ENCODE data around the gene FBXW2.
"Not testable (repeated sequence)": the region's sequence is repeated elsewhere in the genome, so short reads cannot be mapped to it uniquely, and the experiment has no call there.

The FBXW2 gene

GRCh38 chr9:120755044-120755443 lies 38.2 kb downstream of the FBXW2 start:
- no peak for TF ChIP-seq CTCF (IDR thresholded peaks at IDR 0.05; ENCODE audit: borderline replicate concordance, insufficient read depth, low read depth, low read length)
- H3K4me3 ChIP-seq (ENCODE audit: low read depth, low read length), result no peak overlapping the region

- no peak for TF ChIP-seq CTCF (IDR thresholded peaks at IDR 0.05; ENCODE audit: borderline replicate concordance, insufficient read depth, low read depth, low read length)
These were observed 42.8 kb downstream of the FBXW2 start for GRCh38 chr9:120750421-120750820.

GRCh38 chr9:120746366-120746765 lies 46.9 kb downstream of the FBXW2 start:
- not testable (repeated sequence) for H3K4me3 ChIP-seq (ENCODE audit: low read depth, low read length)

More at GRCh38 chr9:120750421-120750820, 42.8 kb downstream of the FBXW2 start:
- no peak overlapping the region for H3K4me3 ChIP-seq (ENCODE audit: low read depth, low read length)

GRCh38 chr9:120745278-120745677 lies 47.9 kb downstream of the FBXW2 start:
- no peak overlapping the region for H3K4me3 ChIP-seq (ENCODE audit: low read depth, low read length)
- TF ChIP-seq CTCF (IDR thresholded peaks at IDR 0.05; ENCODE audit: borderline replicate concordance, insufficient read depth, low read depth, low read length), result no peak

- TF ChIP-seq CTCF (IDR thresholded peaks at IDR 0.05; ENCODE audit: borderline replicate concordance, insufficient read depth, low read depth, low read length), result peak; percentile 76; the same call in 1 of the 2 replicates
These were observed 50.2 kb downstream of the FBXW2 start for GRCh38 chr9:120742951-120743416.

GRCh38 chr9:120741701-120742100 lies 51.5 kb downstream of the FBXW2 start:
- TF ChIP-seq CTCF (IDR thresholded peaks at IDR 0.05; ENCODE audit: borderline replicate concordance, insufficient read depth, low read depth, low read length), result no peak
- no peak overlapping the region for H3K4me3 ChIP-seq (ENCODE audit: low read depth, low read length)

More at GRCh38 chr9:120742951-120743416, 50.2 kb downstream of the FBXW2 start:
- H3K4me3 ChIP-seq (ENCODE audit: low read depth, low read length), result no peak overlapping the region

GRCh38 chr9:120741191-120741590 lies 52.0 kb downstream of the FBXW2 start:
- no peak for TF ChIP-seq CTCF (IDR thresholded peaks at IDR 0.05; ENCODE audit: borderline replicate concordance, insufficient read depth, low read depth, low read length)
- H3K4me3 ChIP-seq (ENCODE audit: low read depth, low read length), result no peak overlapping the region

GRCh38 chr9:120740132-120740531 lies 53.1 kb downstream of the FBXW2 start:
- no peak for TF ChIP-seq CTCF (IDR thresholded peaks at IDR 0.05; ENCODE audit: borderline replicate concordance, insufficient read depth, low read depth, low read length)

More at GRCh38 chr9:120740132-120740531, 53.1 kb downstream of the FBXW2 start:
- H3K4me3 ChIP-seq (ENCODE audit: low read depth, low read length), result no peak overlapping the region
